HepG2 (cell line): ENCODE measurements around the gene TP53BP2. TPM values are rescaled to one million over a fixed set of nuclear protein-coding genes. Genes with fewer than 3 reads are reported as not detected.

ENCODE experiments used
- CBFB ChIP-seq: sonication (generic); formaldehyde crosslinking; IDR thresholded peaks from 2 replicates; pipeline ENCODE4 v1.4.0; 2020; ENCODE audit warnings: missing genetic modification reagents
- FOXJ3 ChIP-seq: sonication (generic); formaldehyde crosslinking; IDR thresholded peaks from 2 replicates; pipeline ENCODE4 v1.4.0; 2020; ENCODE audit warnings: missing genetic modification reagents, mild to moderate bottlenecking, borderline replicate concordance
- GATAD2A ChIP-seq: IDR thresholded peaks from 2 replicates; pipeline ENCODE4 v1.6.1; 2016
- IKZF5 ChIP-seq: IDR thresholded peaks from 2 replicates; pipeline ENCODE4 v1.6.1; 2018; ENCODE audit warnings: missing genetic modification reagents, mild to moderate bottlenecking, missing compliant biosample characterization
- KLF9 ChIP-seq: IDR thresholded peaks from 2 replicates; pipeline ENCODE4 v1.6.1; 2016; ENCODE audit warnings: low read depth
- KMT2B ChIP-seq: IDR thresholded peaks from 2 replicates; pipeline ENCODE4 v1.6.1; 2016; ENCODE audit warnings: missing genetic modification reagents, missing compliant biosample characterization
- MBNL3 ChIP-seq: fragments of 250-450 bp; sonication (Bioruptor Pico); conservative IDR thresholded peaks from 2 replicates; pipeline ENCODE4 v1.8.0; 2022; ENCODE audit warnings: mild to moderate bottlenecking, inconsistent platforms
- NONO ChIP-seq, 2 experiments: fragments of 450-650 bp in 1 of 2; sonication (generic) in 1 of 2; formaldehyde crosslinking in 1 of 2; IDR thresholded peaks in 1 of 2; conservative IDR thresholded peaks in 1 of 2; 2 replicates each; pipeline versions ENCODE4 v1.6.1 to v1.8.0; 2017 to 2022; ENCODE audit warnings: mild to moderate bottlenecking in 1 of 2, missing genetic modification reagents in 1 of 2, moderate library complexity in 1 of 2
- RBM22 ChIP-seq: fragments of 200-400 bp; formaldehyde crosslinking; optimal IDR thresholded peaks from 2 replicates; pipeline ENCODE3; 2017; ENCODE audit warnings: mild to moderate bottlenecking, low read length, moderate library complexity
- RERE ChIP-seq: IDR thresholded peaks from 2 replicates; pipeline ENCODE4 v1.6.1; 2016; ENCODE audit warnings: low read depth, missing genetic modification reagents, missing compliant biosample characterization
- SAFB2 ChIP-seq: sonication (generic); formaldehyde crosslinking; IDR thresholded peaks from 2 replicates; pipeline ENCODE4 v1.5.1; 2020; ENCODE audit warnings: missing genetic modification reagents, low read depth, mild to moderate bottlenecking, borderline replicate concordance
- SALL2 ChIP-seq: sonication (generic); formaldehyde crosslinking; IDR thresholded peaks from 2 replicates; pipeline ENCODE4 v1.8.1; 2023; ENCODE audit warnings: mild to moderate bottlenecking, missing genetic modification reagents, inconsistent platforms
- SKI ChIP-seq: fragments of 450-650 bp; IDR thresholded peaks from one replicate; pipeline ENCODE4 v1.6.1; 2018; ENCODE audit warnings: mild to moderate bottlenecking; ENCODE audit not compliant: partially characterized antibody
- SMAD3 ChIP-seq: sonication (generic); formaldehyde crosslinking; IDR thresholded peaks from 2 replicates; pipeline ENCODE4 v1.4.0; 2020; ENCODE audit warnings: missing genetic modification reagents
- TCF12 ChIP-seq, 2 experiments: fragments of 450-650 bp in 1 of 2; sonication (generic) in 1 of 2; formaldehyde crosslinking in 1 of 2; IDR thresholded peaks; 2 replicates each; pipeline versions ENCODE4 v1.6.1 to v1.8.0; 2017 to 2022; ENCODE audit warnings: antibody characterized with exemption in 1 of 2, mild to moderate bottlenecking in 1 of 2, missing genetic modification reagents in 1 of 2, moderate library complexity in 1 of 2
- ZBTB3 ChIP-seq: sonication (generic); formaldehyde crosslinking; IDR thresholded peaks from 2 replicates; pipeline ENCODE4 v1.4.0; 2020; ENCODE audit warnings: low read depth, mild to moderate bottlenecking, moderate library complexity, missing genetic modification reagents, borderline replicate concordance
- ZNF18 ChIP-seq: sonication (generic); formaldehyde crosslinking; IDR thresholded peaks from 2 replicates; pipeline ENCODE4 v1.8.0; 2022; ENCODE audit warnings: mild to moderate bottlenecking, missing genetic modification reagents; ENCODE audit not compliant: insufficient replicate concordance
- ZNF224 ChIP-seq: sonication (generic); formaldehyde crosslinking; IDR thresholded peaks from 2 replicates; pipeline ENCODE4 v1.5.0; 2020; ENCODE audit warnings: mild to moderate bottlenecking, missing genetic modification reagents
- ZNF605 ChIP-seq: sonication (generic); formaldehyde crosslinking; IDR thresholded peaks from 2 replicates; pipeline ENCODE4 v1.8.0; 2022; ENCODE audit warnings: mild to moderate bottlenecking, missing genetic modification reagents
- ZNF615 ChIP-seq: sonication (generic); formaldehyde crosslinking; IDR thresholded peaks from 2 replicates; pipeline ENCODE4 v1.5.0; 2020; ENCODE audit warnings: mild to moderate bottlenecking, missing genetic modification reagents, borderline replicate concordance
- ZNF792 ChIP-seq: IDR thresholded peaks from 2 replicates; pipeline ENCODE4 v1.6.1; 2016
- polyA plus RNA-seq, 8 experiments: library from polyadenylated mRNA; depleted of rRNA in 3 of 8; stranded (reverse) in 7 of 8; unstranded in 1 of 8; fragments of >200 nt; fragmentation: Illumina TruSeq in 4 of 8; extraction: Trizol in 4 of 8; gene quantifications; 2 replicates each; pipeline versions ENCODE4 v1.2.1 to v1.2.3, GENCODE V29; 2011 to 2016; ENCODE audit warnings: low read depth in 4 of 8, missing spikeins in 1 of 8, mixed read lengths in 1 of 8; ENCODE audit not compliant: insufficient read depth in 1 of 8
- total RNA-seq, 5 experiments: library from RNA; depleted of rRNA; stranded (reverse); fragments of >200 nt; fragmentation: Illumina TruSeq; extraction: Trizol; gene quantifications; 2 replicates each; pipeline ENCODE4 v1.2.3, GENCODE V29; 2016; ENCODE audit warnings: low read depth in 1 of 5

Gene TP53BP2
- total and polyA plus RNA-seq, 2 of the 13 experiments (the other 11 are each of a cell fraction or from before 2014, with no cell fraction given), result 10.0 to 14.0 TPM

GRCh38 chr1:223845810-223846682, at the start of gene TP53BP2 (continued):
- TF ChIP-seq ZBTB3 (CRISPR knock-in tag), result no peak
- peak; percentile 70; the same call in 1 of the 2 replicates for TF ChIP-seq CBFB (CRISPR knock-in tag)
- no peak for TF ChIP-seq RBM22
- 0 out of 2 replicates have a peak, but pooled peaks have one; percentile 38 for TF ChIP-seq RERE (CRISPR knock-in tag)
- TF ChIP-seq FOXJ3, result 0 out of 2 replicates have a peak, but pooled peaks have one; percentile 18
- TF ChIP-seq ZNF792 (CRISPR knock-in tag), result 0 out of 2 replicates have a peak, but pooled peaks have one; percentile 16
- TF ChIP-seq KLF9, result no peak
- TF ChIP-seq SAFB2 (CRISPR knock-in tag), result no peak
- no peak for TF ChIP-seq MBNL3 (CRISPR knock-in tag)
- 0 out of 2 replicates have a peak, but pooled peaks have one; percentile 36 for TF ChIP-seq SMAD3 (CRISPR knock-in tag)
- TF ChIP-seq ZNF605 (CRISPR knock-in tag), result peak; percentile 86
- TF ChIP-seq NONO (IDR thresholded peaks at IDR 0.05), result no peak
- TF ChIP-seq NONO (CRISPR knock-in tag; conservative IDR thresholded peaks at IDR 0.05), result peak; percentile 68
- 0 out of 2 replicates have a peak, but pooled peaks have one; percentile 60 for TF ChIP-seq ZNF615 (CRISPR knock-in tag)
- TF ChIP-seq GATAD2A, result no peak
- peak; percentile 34; the same call in 1 of the 2 replicates for TF ChIP-seq SALL2 (CRISPR knock-in tag)
- TF ChIP-seq IKZF5 (CRISPR knock-in tag), result peak; percentile 61; the same call in 1 of the 2 replicates
- peak; percentile 52; the same call in 1 of the 2 replicates for TF ChIP-seq KMT2B (CRISPR knock-in tag)
- peak; percentile 73 for TF ChIP-seq SKI
- TF ChIP-seq ZNF224 (CRISPR knock-in tag), result no peak
- no peak for TF ChIP-seq ZNF18 (CRISPR knock-in tag)
- TF ChIP-seq TCF12 (IDR thresholded peaks at IDR 0.05), result no peak
- no peak for TF ChIP-seq TCF12 (CRISPR knock-in tag; IDR thresholded peaks at IDR 0.05)
